MCF 10A (cell line): ENCODE results near the gene FOXP4. TPM values are rescaled to one million over a fixed set of nuclear protein-coding genes. Genes with fewer than 3 reads are reported as not detected.

Experiments
- BruUV-seq: library from RNA; stranded (reverse); fragments of 400-500 nt; replicated peaks from 2 replicates; lab custom pipeline; 2021; lab: Mats Ljungman, UMichigan
- CTCF ChIA-PET: fragments of 300-600 bp; sonication (Branson Sonifier 250); formaldehyde crosslinking; extraction: SDS; loops from one replicate; lab custom pipeline; 2021; ENCODE audit warnings: antibody characterized with exemption, inconsistent platforms; lab: Yijun Ruan, JAX
- POLR2A ChIA-PET: fragments of 300-600, 350-650 bp; sonication (Branson Sonifier 250); formaldehyde crosslinking; extraction: SDS; loops from one replicate; lab custom pipeline; 2020; ENCODE audit warnings: antibody characterized with exemption, inconsistent platforms; lab: Yijun Ruan, JAX
- DNase-seq: peaks from one replicate; pipeline ENCODE4 v3.0.0-alpha.2; 2018; ENCODE audit not compliant: unreplicated experiment
- H3K27ac Mint-ChIP-seq: one replicate; pipeline ENCODE4 v1.8.0; 2022; ENCODE audit warnings: mild to moderate bottlenecking, low read depth, mixed read lengths; ENCODE audit not compliant: unreplicated experiment
- H3K27me3 Mint-ChIP-seq: one replicate; pipeline ENCODE4 v1.8.0; 2022; ENCODE audit warnings: mixed read lengths; ENCODE audit not compliant: insufficient read depth, unreplicated experiment
- H3K36me3 Mint-ChIP-seq: one replicate; pipeline ENCODE4 v1.8.0; 2022; ENCODE audit warnings: mild to moderate bottlenecking, moderate library complexity, mixed read lengths; ENCODE audit not compliant: insufficient read depth, unreplicated experiment
- H3K4me1 Mint-ChIP-seq: one replicate; pipeline ENCODE4 v1.8.0; 2022; ENCODE audit warnings: mixed read lengths; ENCODE audit not compliant: insufficient read depth, unreplicated experiment
- H3K4me3 Mint-ChIP-seq: one replicate; pipeline ENCODE4 v1.8.0; 2022; ENCODE audit warnings: mild to moderate bottlenecking, moderate library complexity, mixed read lengths; ENCODE audit not compliant: unreplicated experiment
- H3K9me3 Mint-ChIP-seq: one replicate; pipeline ENCODE4 v1.8.0; 2022; ENCODE audit warnings: mixed read lengths; ENCODE audit not compliant: unreplicated experiment
- CTCF ChIP-seq: fragments of 200-600 bp; IDR thresholded peaks from one replicate; pipeline ENCODE4 v1.8.0; 2022; ENCODE audit warnings: antibody characterized with exemption, mild to moderate bottlenecking; ENCODE audit not compliant: unreplicated experiment
- intact Hi-C: fragments of 100-400 bp; cut with micrococcal nuclease; formaldehyde crosslinking; loops from 2 replicates; pipeline ENCODE4 v1.14.1; 2022
- total RNA-seq: library from RNA; stranded (reverse); gene quantifications from 2 replicates; pipeline ENCODE4 v1.2.3, GENCODE V29; 2022

FOXP4 gene
- total RNA-seq, 1 experiment from 2014 or later, result 16.5 TPM

DNA sequence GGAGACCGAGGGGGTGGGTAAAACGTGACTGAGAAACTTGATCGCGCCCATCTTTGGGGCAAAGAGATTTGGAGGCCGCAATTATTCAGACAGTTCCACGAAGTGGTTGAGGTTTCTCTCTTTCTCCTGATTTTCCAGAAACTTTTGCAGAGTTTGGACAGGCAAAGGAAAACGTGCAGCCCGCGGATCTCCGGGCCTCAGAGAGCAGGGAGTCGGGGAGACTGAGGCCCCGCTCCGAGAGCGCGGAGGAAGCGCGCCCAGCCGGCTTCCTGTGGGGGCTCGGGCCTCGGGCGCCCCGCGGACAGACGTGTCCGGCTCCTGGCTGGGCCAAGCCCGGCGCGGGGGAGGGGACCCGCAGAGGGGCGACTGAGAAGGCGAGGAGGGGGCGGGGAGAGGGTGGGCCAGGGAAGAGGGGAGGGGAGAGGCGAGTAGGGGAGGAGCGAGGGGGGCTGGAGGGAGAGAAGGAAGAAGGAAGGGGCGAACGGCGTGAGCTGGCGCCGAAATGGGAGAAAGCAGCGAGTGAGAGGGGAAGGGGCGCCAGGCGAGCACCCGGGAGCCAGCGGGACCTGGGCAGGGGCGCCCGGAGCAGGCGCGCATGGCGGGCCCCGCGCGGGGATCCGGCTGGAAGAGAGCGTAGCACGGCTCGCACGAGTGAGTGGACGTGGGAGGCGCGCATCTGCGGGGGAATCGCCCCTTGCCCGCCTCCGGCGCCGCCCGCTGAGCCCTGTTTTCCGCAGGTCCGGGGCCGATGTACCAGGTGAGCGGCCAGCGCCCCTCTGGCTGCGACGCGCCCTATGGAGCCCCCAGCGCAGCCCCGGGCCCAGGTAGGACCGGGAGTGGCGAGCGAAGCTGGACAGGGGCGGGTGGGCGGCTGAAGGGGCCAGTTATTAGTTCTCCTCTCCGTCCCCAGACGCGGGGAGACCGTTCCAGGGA lies 92.1 kb downstream of the FOXP4 start, which contains the start of gene MDFI:
Gene MDFI (plus strand): TSS at position 467 of the 933 bp plus-strand sequence. CDS start 282 bp downstream, at position 749.
- POLR2A ChIA-PET, result interaction anchor here (3.5 kb wide), 1 partner anchor 12 kb away, joined by 42 read pairs; no protein-coding TSS in a partner anchor
- TF ChIP-seq CTCF, result no peak
- DNase-seq, result no peak
- H3K27ac Mint-ChIP-seq, result peak within 1 kb of the TSS; percentile 83
- CTCF ChIA-PET, result interaction anchor here (0.6 to 1.9 kb wide), 2 partner anchors 46 to 319 kb away, joined by 3 to 8 read pairs; no protein-coding TSS in a partner anchor
- peak within 1 kb of the TSS; percentile 86 for H3K4me3 Mint-ChIP-seq
- H3K4me1 Mint-ChIP-seq, result peaks cover 11% of the 10 kb centered on the region
- H3K36me3 Mint-ChIP-seq, result peaks cover 13% of the 10 kb centered on the region
- intact Hi-C loops, result no loop called here
- no peaks in the 10 kb centered on the region for H3K27me3 Mint-ChIP-seq
- BruUV-seq, result no TSS peak
- no peaks in the 10 kb centered on the region for H3K9me3 Mint-ChIP-seq

- Mint-ChIP-seq H3K9me3 (no peaks in the 10 kb centered on the region), H3K36me3 (peaks cover 13% of the 10 kb centered on the region), H3K4me1 (peaks cover 20% of the 10 kb centered on the region), H3K27ac (peak overlapping the region; percentile 70), H3K4me3 (peak overlapping the region; percentile 41), H3K27me3 (no peaks in the 10 kb centered on the region)
- BruUV-seq, result no TSS peak
- ChIA-PET POLR2A (interaction anchor here (1.0 to 3.5 kb wide), 2 partner anchors 13 to 14 kb away, joined by 3 to 42 read pairs; no protein-coding TSS in a partner anchor), CTCF (interaction anchor here (0.6 kb wide), 1 partner anchor 319 kb away, joined by 3 read pairs; no protein-coding TSS in a partner anchor)
- no peak for DNase-seq
- no peak for TF ChIP-seq CTCF
- intact Hi-C loops, result no loop called here
These were observed 93.0 kb downstream of the FOXP4 start for GRCh38 chr6:41638935-41639808.

DNA sequence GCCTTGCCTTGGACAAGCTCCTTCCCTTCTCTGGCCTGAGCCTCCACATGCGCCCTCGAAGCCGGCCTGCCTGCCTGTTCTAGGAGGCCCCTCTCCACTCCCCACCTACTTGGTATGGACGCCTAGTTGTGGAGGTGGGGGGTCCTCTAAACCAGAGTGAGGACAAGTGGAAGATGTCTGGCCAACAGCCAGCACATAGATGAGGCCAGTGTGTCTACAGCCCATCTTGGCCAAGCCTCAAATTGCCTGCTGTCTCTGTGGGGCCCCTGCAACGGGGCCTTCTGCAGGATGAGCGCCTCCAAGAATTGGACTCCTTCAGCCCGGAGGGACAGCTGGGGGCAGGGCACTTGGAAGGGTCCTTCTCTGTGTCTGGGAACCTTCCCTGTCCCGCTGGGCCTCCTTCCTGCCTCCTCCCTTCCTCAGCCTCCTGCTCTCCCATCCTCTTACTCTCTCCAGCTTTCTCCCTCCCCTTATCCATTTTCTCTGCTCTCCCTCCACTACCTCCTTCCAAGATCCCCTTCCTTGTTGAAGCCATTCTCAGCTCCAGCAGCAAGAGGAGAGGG lies 93.7 kb downstream of the FOXP4 start:
- peaks cover 13% of the 10 kb centered on the region for H3K36me3 Mint-ChIP-seq
- no peaks in the 10 kb centered on the region for H3K9me3 Mint-ChIP-seq
- no peak for DNase-seq
- TF ChIP-seq CTCF, result no peak
- H3K4me3 Mint-ChIP-seq, result peak overlapping the region; percentile 41
- H3K4me1 Mint-ChIP-seq, result peaks cover 26% of the 10 kb centered on the region
- H3K27me3 Mint-ChIP-seq, result no peaks in the 10 kb centered on the region
- BruUV-seq, result no TSS peak
- H3K27ac Mint-ChIP-seq, result peak overlapping the region; percentile 70
- intact Hi-C loops, result no loop called here
- ChIA-PET POLR2A (interaction anchor here (1.0 kb wide), 1 partner anchor 14 kb away, joined by 3 read pairs; no protein-coding TSS in a partner anchor), CTCF (interaction anchor here (0.7 kb wide), 1 partner anchor 146 kb away, joined by 4 read pairs; no protein-coding TSS in a partner anchor)
